HCT116 (cell line): ENCODE measurements around the gene CEP131. TPM values are rescaled to one million over a fixed set of nuclear protein-coding genes. Genes with fewer than 3 reads are reported as not detected.

Source experiments
- ATAC-seq: fragments of 200-7000 bp; cut with Tn5 transposase; 2 replicates; pipeline ENCODE4 v1.9.1; 2020; ENCODE audit warnings: mild to moderate bottlenecking, moderate library complexity
- BruUV-seq: library from RNA; stranded (reverse); fragments of 400-500 nt; replicated peaks from 2 replicates; lab custom pipeline; 2021; lab: Mats Ljungman, UMichigan
- CTCF ChIA-PET: fragments of 300-600 bp; sonication (Branson Sonifier 250); formaldehyde crosslinking; loops from one replicate; lab custom pipeline; 2021; ENCODE audit warnings: antibody characterized with exemption; lab: Charles Lee
- POLR2A ChIA-PET: fragments of 300-600, 350-600 bp; sonication (Branson Sonifier 250); formaldehyde crosslinking; loops from one replicate; lab custom pipeline; 2021; ENCODE audit warnings: antibody characterized with exemption; lab: Charles Lee
- RAD21 ChIA-PET, 2 experiments: fragments of 300-600 bp; sonication (Branson Sonifier 250); formaldehyde crosslinking; loops; one replicate each; lab custom pipeline; 2023; ENCODE audit warnings: low total read pairs in 2 of 2; ENCODE audit not compliant: uncharacterized antibody in 2 of 2, unreplicated experiment in 2 of 2, low non-redundant PET in 1 of 2; lab: Charles Lee
- DNase-seq: peaks from one replicate; pipeline ENCODE4 v3.0.0-alpha.2; 2010; ENCODE audit warnings: low read depth, low spot score
- H2AFZ ChIP-seq: fragments of 200-600 bp; shearing (Covaris generic), sonication (generic); 2 replicates; pipeline ENCODE4 v1.6.1; 2017; ENCODE audit warnings: low read depth, mixed run types, mixed read lengths, antibody characterized with exemption, low read length; ENCODE audit not compliant: poor library complexity, severe bottlenecking
- H3K27ac ChIP-seq: 2 replicates; pipeline ENCODE4 v1.5.1; 2012; ENCODE audit warnings: low read depth, low read length
- H3K27me3 ChIP-seq: fragments of 200-600 bp; sonication (generic); 2 replicates; pipeline ENCODE4 v1.6.1; 2016; ENCODE audit warnings: mixed run types, low read length, mixed read lengths; ENCODE audit not compliant: insufficient read depth
- H3K36me3 ChIP-seq, 2 experiments: fragments of 200-500 bp in 1 of 2; fragments of 200-600 bp in 1 of 2; sonication (Bioruptor generic) in 1 of 2; sonication (generic) in 1 of 2; 2 replicates each; pipeline versions ENCODE4 v1.5.1 to v1.6.1; 2014 to 2016; ENCODE audit warnings: low read length in 2 of 2, inconsistent platforms in 1 of 2, mixed read lengths in 1 of 2, mixed run types in 1 of 2; ENCODE audit not compliant: insufficient read depth in 2 of 2, control insufficient read depth in 1 of 2
- H3K4me1 ChIP-seq, 2 experiments: fragments of 200-600 bp in 1 of 2; sonication (generic) in 1 of 2; 2 replicates each; pipeline versions ENCODE4 v1.5.1 to v1.6.1; 2012 to 2017; ENCODE audit warnings: low read length in 2 of 2, inconsistent platforms in 1 of 2, mild to moderate bottlenecking in 1 of 2, mixed read lengths in 1 of 2, mixed run types in 1 of 2, moderate library complexity in 1 of 2; ENCODE audit not compliant: insufficient read depth in 2 of 2, control insufficient read depth in 1 of 2
- H3K4me2 ChIP-seq: fragments of 200-600 bp; sonication (generic); 2 replicates; pipeline ENCODE4 v1.6.1; 2017; ENCODE audit warnings: mixed run types, low read length, mixed read lengths
- H3K4me3 ChIP-seq, 2 experiments: fragments of 200-600 bp in 1 of 2; sonication (generic) in 1 of 2; replicated peaks in 1 of 2; 2 replicates each; pipeline ENCODE4 v1.5.1; 2011 to 2016; ENCODE audit warnings: low read length in 2 of 2, control low read depth in 1 of 2, low read depth in 1 of 2, mild to moderate bottlenecking in 1 of 2, mixed read lengths in 1 of 2, mixed run types in 1 of 2
- H3K79me2 ChIP-seq: fragments of 200-600 bp; sonication (generic); 2 replicates; pipeline ENCODE4 v1.6.1; 2017; ENCODE audit warnings: mild to moderate bottlenecking, mixed run types, low read length, moderate library complexity, mixed read lengths; ENCODE audit not compliant: insufficient read depth
- H3K9ac ChIP-seq: fragments of 200-600 bp; sonication (generic); 2 replicates; pipeline ENCODE4 v1.6.1; 2016; ENCODE audit warnings: low read length, mixed read lengths
- H3K9me2 ChIP-seq: fragments of 200-600 bp; sonication (generic), shearing (Covaris generic); 2 replicates; pipeline ENCODE4 v1.6.1; 2017; ENCODE audit warnings: mixed run types, mild to moderate bottlenecking, moderate library complexity; ENCODE audit not compliant: insufficient read depth
- H3K9me3 ChIP-seq, 2 experiments: fragments of 200-500 bp in 1 of 2; fragments of 200-600 bp in 1 of 2; sonication (Bioruptor generic) in 1 of 2; sonication (generic) in 1 of 2; 2 replicates each; pipeline ENCODE4 v1.6.1; 2014 to 2017; ENCODE audit warnings: low read length in 2 of 2, mixed read lengths in 2 of 2, inconsistent platforms in 1 of 2, low read depth in 1 of 2, mild to moderate bottlenecking in 1 of 2, mixed run types in 1 of 2, moderate library complexity in 1 of 2; ENCODE audit not compliant: control insufficient read depth in 1 of 2, insufficient read depth in 1 of 2
- H4K20me1 ChIP-seq: fragments of 200-600 bp; sonication (generic), shearing (Covaris generic); 2 replicates; pipeline ENCODE4 v1.6.1; 2017; ENCODE audit warnings: mixed run types, mild to moderate bottlenecking, moderate library complexity; ENCODE audit not compliant: insufficient read depth
- CBX3 ChIP-seq: IDR thresholded peaks from 2 replicates; pipeline ENCODE4 v1.6.1; 2012; ENCODE audit warnings: low read depth
- CTCF ChIP-seq, 3 experiments: fragments of 200-600 bp in 1 of 3; sonication (generic) in 1 of 3; IDR thresholded peaks in 2 of 3; conservative IDR thresholded peaks in 1 of 3; 2 replicates each; pipeline ENCODE4 v1.5.1; 2012 to 2017; ENCODE audit warnings: low read depth in 2 of 3, low read length in 2 of 3, antibody characterized with exemption in 1 of 3, borderline replicate concordance in 1 of 3, control low read depth in 1 of 3, mild to moderate bottlenecking in 1 of 3, mixed read lengths in 1 of 3, mixed run types in 1 of 3, moderate library complexity in 1 of 3; ENCODE audit not compliant: insufficient read depth in 1 of 3
- EGR1 ChIP-seq: IDR thresholded peaks from 2 replicates; pipeline ENCODE4 v1.6.1; 2012; ENCODE audit warnings: low read depth
- ELF1 ChIP-seq: IDR thresholded peaks from 2 replicates; pipeline ENCODE4 v1.6.1; 2012; ENCODE audit warnings: low read depth, borderline replicate concordance
- FOSL1 ChIP-seq: IDR thresholded peaks from 2 replicates; pipeline ENCODE4 v1.6.1; 2012; ENCODE audit warnings: low read depth
- POLR2AphosphoS5 ChIP-seq: IDR thresholded peaks from 2 replicates; pipeline ENCODE4 v1.6.1; 2011; ENCODE audit warnings: mild to moderate bottlenecking, low read depth, low read length, moderate library complexity
- REST ChIP-seq: IDR thresholded peaks from 2 replicates; pipeline ENCODE4 v1.6.1; 2012; ENCODE audit warnings: low read depth
- SIN3A ChIP-seq: IDR thresholded peaks from 2 replicates; pipeline ENCODE4 v1.6.1; 2012; ENCODE audit warnings: low read depth
- SRF ChIP-seq: IDR thresholded peaks from 2 replicates; pipeline ENCODE4 v1.6.1; 2012; ENCODE audit warnings: low read depth
- TCF7L2 ChIP-seq: IDR thresholded peaks from 2 replicates; pipeline ENCODE4 v1.7.0; 2011; ENCODE audit warnings: borderline replicate concordance, inconsistent platforms; ENCODE audit not compliant: insufficient read depth, insufficient read length; ENCODE audit errors: extremely low read depth
- ZNF274 ChIP-seq: fragments of 200-500 bp; sonication (Bioruptor generic); IDR thresholded peaks from 2 replicates; pipeline ENCODE4 v1.6.1; 2014; ENCODE audit warnings: mild to moderate bottlenecking, low read depth, low read length, inconsistent platforms
- intact Hi-C: fragments of 100-400 bp; cut with micrococcal nuclease; formaldehyde crosslinking; loops from 2 replicates; pipeline ENCODE4 v1.10.0; 2022
- total RNA-seq: library from RNA; stranded (reverse); gene quantifications from one replicate; pipeline ENCODE4 v1.2.1, GENCODE V29; 2021; ENCODE audit not compliant: unreplicated experiment
- TF ChIP-seq, protein P1 (sequence below): IDR thresholded peaks from 2 replicates; pipeline ENCODE4 v1.6.1; 2012

The CEP131 gene
- total RNA-seq, 1 experiment from 2014 or later: 30.2 TPM

- Histone ChIP-seq H3K4me1 (no peaks in the 10 kb centered on the region), H3K79me2 (peaks cover 4% of the 10 kb centered on the region; the same call in 1 of the 2 replicates), H3K27me3 (no peaks in the 10 kb centered on the region), H3K36me3 (peaks cover 42 to 55% of the 10 kb centered on the region in 2 experiments), H3K9me2 (no peaks in the 10 kb centered on the region), H3K9ac (no peak overlapping the region), H3K4me3 (no peak overlapping the region), H4K20me1 (no peaks in the 10 kb centered on the region), H3K27ac (no peak overlapping the region), H2AFZ (no peak overlapping the region), H3K4me2 (no peak overlapping the region), H3K9me3 (no peaks in the 10 kb centered on the region)
- CTCF ChIA-PET: no interaction called here
- TF ChIP-seq ZNF274 (no peak), SRF (no peak), CTCF (IDR thresholded peaks at IDR 0.05 in 2 of 3, conservative IDR thresholded peaks at IDR 0.05 in 1 of 3; ENCODE audit: borderline replicate concordance in 1 of 3, insufficient read depth in 1 of 3, low read depth in 2 of 3, low read length in 2 of 3) (0 out of 6 replicates have a peak, but pooled peaks of 2 of the 3 experiments have one; percentile 3 to 8)
- ATAC-seq (no peak), DNase-seq (no peak)
- intact Hi-C loops: no loop called here
- BruUV-seq: no TSS peak
- RAD21 ChIA-PET: no interaction called here
- POLR2A ChIA-PET: no interaction called here
These were observed 40.8 kb upstream of the CEP131 start for GRCh38 chr17:81263371-81264181.

- ATAC-seq (no peak), DNase-seq (no peak)
- Histone ChIP-seq H3K36me3 (peaks cover 36 to 50% of the 10 kb centered on the region in 2 experiments; a peak in 3 of 4 replicates), H3K4me1 (no peaks in the 10 kb centered on the region), H3K9me3 (no peaks in the 10 kb centered on the region), H3K4me3 (no peak overlapping the region), H2AFZ (no peak overlapping the region), H3K27me3 (no peaks in the 10 kb centered on the region), H3K9me2 (no peaks in the 10 kb centered on the region), H3K9ac (no peak overlapping the region), H3K4me2 (no peak overlapping the region), H4K20me1 (no peaks in the 10 kb centered on the region), H3K79me2 (peaks cover 1% of the 10 kb centered on the region; the same call in 1 of the 2 replicates), H3K27ac (no peak overlapping the region)
- BruUV-seq: no TSS peak
- ChIA-PET CTCF (no interaction called here), POLR2A (no interaction called here), RAD21 (no interaction called here)
- TF ChIP-seq SIN3A (no peak), FOSL1 (no peak), REST (no peak), TCF7L2 (no peak), EGR1 (no peak), ZNF274 (no peak), POLR2AphosphoS5 (no peak), CBX3 (no peak), ELF1 (no peak)
- TF ChIP-seq, protein P1, sequence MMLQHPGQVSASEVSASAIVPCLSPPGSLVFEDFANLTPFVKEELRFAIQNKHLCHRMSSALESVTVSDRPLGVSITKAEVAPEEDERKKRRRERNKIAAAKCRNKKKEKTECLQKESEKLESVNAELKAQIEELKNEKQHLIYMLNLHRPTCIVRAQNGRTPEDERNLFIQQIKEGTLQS: no peak
- intact Hi-C loops: no loop called here
These were observed 39.0 kb upstream of the CEP131 start for GRCh38 chr17:81261582-81262336.
